BLaER1 treated with 17β-estradiol and CSF1 and Interleukin-3, amounts not matched to agents 10 nM and 100 nM (cell line): ENCODE data around the gene KRTAP1-1.
"Not testable (repeated sequence)": the region's sequence is repeated elsewhere in the genome, so short reads cannot be mapped to it uniquely, and the experiment has no call there.

Source experiments
- H3K27ac ChIP-seq, 11 experiments: shearing (Covaris generic); formaldehyde crosslinking; 2 replicates each; pipeline ENCODE4 v1.8.1; 2022
- H3K27me3 ChIP-seq, 11 experiments: shearing (Covaris generic); formaldehyde crosslinking; 2 replicates each; pipeline ENCODE4 v1.8.1; 2022
- H3K36me3 ChIP-seq, 11 experiments: shearing (Covaris generic); formaldehyde crosslinking; 2 replicates each; pipeline ENCODE4 v1.8.1; 2022
- H3K4me1 ChIP-seq, 10 experiments: shearing (Covaris generic); formaldehyde crosslinking; 2 replicates each; pipeline ENCODE4 v1.8.1; 2022
- H3K4me2 ChIP-seq, 11 experiments: shearing (Covaris generic); formaldehyde crosslinking; 2 replicates each; pipeline ENCODE4 v1.8.1; 2022
- H3K4me3 ChIP-seq, 10 experiments: shearing (Covaris generic); formaldehyde crosslinking; 2 replicates each; pipeline ENCODE4 v1.8.1; 2022
- H3K9ac ChIP-seq, 11 experiments: shearing (Covaris generic); formaldehyde crosslinking; 2 replicates each; pipeline ENCODE4 v1.8.1; 2022
- H3K9me3 ChIP-seq, 11 experiments: shearing (Covaris generic); formaldehyde crosslinking; replicated peaks in 1 of 11; 2 replicates each; pipeline ENCODE4 v1.8.1; 2022
- H4K20me1 ChIP-seq, 11 experiments: shearing (Covaris generic); formaldehyde crosslinking; 2 replicates each; pipeline ENCODE4 v1.8.1; 2022
- Cebpa-rat ChIP-seq, 11 experiments: shearing (Covaris generic); IDR thresholded peaks; 2 replicates each; pipeline ENCODE4 v1.8.1; 2022

KRTAP1-1 gene

GRCh38 chr17:41067281-41067680 lies 26.0 kb upstream of the KRTAP1-1 start:
- no peak for TF ChIP-seq Cebpa-rat (IDR thresholded peaks at IDR 0.05)
- Histone ChIP-seq H3K4me2 (no peak overlapping the region), H3K4me3 (no peak overlapping the region), H4K20me1 (no peaks in the 10 kb centered on the region), H3K4me1 (no peaks in the 10 kb centered on the region), H3K27ac (no peak overlapping the region), H3K9ac (no peak overlapping the region), H3K9me3 (no peaks in the 10 kb centered on the region), H3K36me3 (no peaks in the 10 kb centered on the region), H3K27me3 (no peaks in the 10 kb centered on the region)

DNA sequence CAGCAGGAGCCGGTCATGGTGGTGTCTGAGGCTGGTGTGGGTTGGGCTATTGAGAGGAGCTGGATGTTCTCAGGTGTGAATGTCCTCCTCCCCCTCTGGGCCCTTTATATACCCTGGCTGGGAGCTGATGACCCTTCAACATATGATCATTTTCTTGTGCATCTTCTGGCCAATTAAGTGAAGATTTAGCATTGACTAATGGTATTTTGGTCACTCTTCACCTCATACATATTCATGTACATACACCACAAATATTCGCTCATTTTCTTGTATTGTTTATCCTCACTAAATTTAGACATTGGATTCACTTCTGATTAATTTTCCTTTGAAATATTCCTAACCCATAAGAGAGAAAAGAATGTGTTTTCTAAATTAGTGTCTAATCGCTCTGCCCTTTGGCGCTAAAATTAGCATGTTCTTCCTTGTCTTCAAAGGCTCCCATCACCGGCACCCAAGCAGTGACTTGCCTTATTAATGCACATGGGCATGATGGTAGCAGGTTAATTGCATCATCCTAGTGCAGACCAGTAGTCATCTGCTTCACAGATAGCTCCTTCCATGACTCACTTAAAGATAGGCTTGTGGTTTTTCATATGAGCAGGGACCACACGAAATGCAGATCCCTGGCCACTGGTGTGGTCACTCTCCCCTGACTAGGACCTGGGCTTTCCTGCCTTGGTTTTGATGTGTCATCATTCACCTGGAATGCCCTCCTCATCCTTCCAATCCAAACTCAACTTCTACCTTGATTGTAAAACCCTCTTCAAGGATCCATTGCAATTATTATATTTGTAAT lies 24.8 kb upstream of the KRTAP1-1 start, which contains the start of gene KRTAP2-4:
Gene KRTAP2-4, minus strand, starts transcription at position 51 of the 796 bp plus-strand sequence. Its CDS starts 34 bp downstream, at position 17.
- Histone ChIP-seq H3K4me3 (no peak within 1 kb of the TSS), H3K36me3 (no peaks in the 10 kb centered on the region), H3K9ac (no peak within 1 kb of the TSS), H3K27me3 (no peaks in the 10 kb centered on the region), H4K20me1 (no peaks in the 10 kb centered on the region), H3K4me2 (no peak within 1 kb of the TSS), H3K9me3 (no peaks in the 10 kb centered on the region), H3K27ac (no peak within 1 kb of the TSS), H3K4me1 (no peaks in the 10 kb centered on the region)
- TF ChIP-seq Cebpa-rat (IDR thresholded peaks at IDR 0.05) = peak in 1 of 11 experiments; percentile 21; a peak in 1 of 22 replicates

- not testable (repeated sequence) for H3K4me2 ChIP-seq, H3K4me1 ChIP-seq, H4K20me1 ChIP-seq, H3K27me3 ChIP-seq, H3K9me3 ChIP-seq, H3K27ac ChIP-seq, H3K4me3 ChIP-seq, H3K9ac ChIP-seq, H3K36me3 ChIP-seq
These were observed 23.9 kb upstream of the KRTAP1-1 start for GRCh38 chr17:41065016-41065689.

DNA sequence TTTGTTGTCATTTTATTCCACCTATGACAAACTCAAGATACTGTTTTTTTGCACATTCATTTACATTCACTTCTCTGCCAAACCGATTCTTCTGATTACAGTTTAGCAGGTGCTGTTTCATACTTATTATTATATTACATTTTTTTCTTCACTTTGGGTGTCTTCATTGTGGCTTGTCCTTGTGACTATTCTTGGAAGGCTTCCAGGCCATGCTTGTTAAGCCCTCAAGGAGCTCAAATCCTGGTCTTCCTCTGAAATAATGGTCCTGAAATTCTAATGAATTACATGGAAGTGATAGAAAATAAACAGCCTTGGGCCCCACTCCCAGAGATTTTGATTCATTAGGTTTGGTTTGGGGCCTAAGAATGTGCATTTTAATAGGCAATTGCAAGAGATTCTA lies 23.1 kb upstream of the KRTAP1-1 start:
- H3K9ac ChIP-seq = no peak overlapping the region
- no peak overlapping the region for H3K4me3 ChIP-seq
- no peaks in the 10 kb centered on the region for H3K36me3 ChIP-seq
- H3K4me1 ChIP-seq = no peaks in the 10 kb centered on the region
- no peak overlapping the region for H3K27ac ChIP-seq
- no peaks in the 10 kb centered on the region for H3K27me3 ChIP-seq
- H3K9me3 ChIP-seq = no peaks in the 10 kb centered on the region
- no peaks in the 10 kb centered on the region for H4K20me1 ChIP-seq
- TF ChIP-seq Cebpa-rat (IDR thresholded peaks at IDR 0.05) = no peak
- no peak overlapping the region for H3K4me2 ChIP-seq

DNA sequence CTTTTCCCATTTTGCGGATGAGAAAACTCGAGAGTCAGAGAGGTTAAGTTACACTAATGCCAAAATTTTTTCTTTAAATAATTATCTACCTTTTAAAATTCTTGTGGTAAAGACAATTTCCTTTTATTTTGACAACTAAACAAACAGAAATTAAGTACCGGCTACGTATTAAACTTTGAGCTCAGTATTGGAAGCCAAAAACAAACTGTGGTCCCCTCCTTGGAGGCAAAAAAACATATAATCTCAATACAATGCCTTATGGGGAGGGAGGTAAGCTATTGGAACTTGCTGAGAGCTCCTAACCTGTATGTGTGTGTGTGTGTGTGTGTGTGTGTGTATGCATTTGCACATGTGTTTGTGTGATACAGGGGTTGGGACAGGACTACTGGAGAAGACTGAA lies 22.2 kb upstream of the KRTAP1-1 start:
- Histone ChIP-seq H3K27ac (no peak overlapping the region), H3K36me3 (no peaks in the 10 kb centered on the region), H3K27me3 (no peaks in the 10 kb centered on the region), H3K9ac (no peak overlapping the region), H3K4me1 (no peaks in the 10 kb centered on the region), H3K4me2 (no peak overlapping the region), H4K20me1 (no peaks in the 10 kb centered on the region), H3K9me3 (no peaks in the 10 kb centered on the region), H3K4me3 (no peak overlapping the region)
- TF ChIP-seq Cebpa-rat (IDR thresholded peaks at IDR 0.05) = no peak

GRCh38 chr17:41061964-41062363 lies 20.7 kb upstream of the KRTAP1-1 start:
- no peak overlapping the region for H3K9ac ChIP-seq
- H3K4me1 ChIP-seq = no peaks in the 10 kb centered on the region
- no peak for TF ChIP-seq Cebpa-rat (IDR thresholded peaks at IDR 0.05)
- no peak overlapping the region for H3K27ac ChIP-seq
- H3K36me3 ChIP-seq = no peaks in the 10 kb centered on the region
- peaks cover 0 to 7% (median 0%) of the 10 kb centered on the region in 11 experiments; a peak in 1 of 22 replicates for H3K9me3 ChIP-seq
- H3K4me2 ChIP-seq = no peak overlapping the region
- H4K20me1 ChIP-seq = no peaks in the 10 kb centered on the region
- no peaks in the 10 kb centered on the region for H3K27me3 ChIP-seq
- no peak overlapping the region for H3K4me3 ChIP-seq

DNA sequence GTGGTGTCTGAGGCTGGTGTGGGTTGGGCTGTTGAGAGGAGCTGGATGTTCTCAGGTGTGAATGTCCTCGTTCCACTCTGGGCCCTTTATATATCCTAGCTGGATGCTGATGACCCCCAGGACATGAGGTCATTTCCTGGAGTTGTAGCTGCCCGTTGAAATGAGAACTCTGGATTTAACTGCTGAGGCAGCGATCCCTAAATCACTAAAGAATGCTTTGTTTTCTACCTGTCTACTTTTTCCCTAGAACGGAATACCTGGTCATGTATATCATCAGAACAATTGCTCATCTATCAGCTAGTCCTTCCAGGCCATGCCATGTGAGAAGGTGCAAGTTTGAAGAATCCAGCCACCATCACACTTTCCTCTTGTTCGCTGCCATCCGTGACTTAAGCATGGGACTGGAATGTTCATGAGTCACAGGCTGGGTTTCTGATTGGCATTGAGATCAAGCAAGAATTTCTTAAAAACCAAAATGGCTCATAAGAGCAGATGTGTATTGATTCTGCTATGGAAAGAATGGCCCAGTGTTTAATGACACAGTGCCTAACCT lies 18.9 kb upstream of the KRTAP1-1 start, which contains the start of gene KRTAP2-3:
Gene KRTAP2-3, minus strand, starts transcription at position 63 of the 553 bp plus-strand sequence. CDS start 64 bp downstream, outside the sequence.
- Histone ChIP-seq H3K4me2 (no peak within 1 kb of the TSS), H3K9me3 (peaks cover 0 to 8% (median 0%) of the 10 kb centered on the region in 11 experiments; a peak in 1 of 22 replicates), H3K27ac (no peak within 1 kb of the TSS), H3K4me1 (no peaks in the 10 kb centered on the region), H4K20me1 (no peaks in the 10 kb centered on the region), H3K9ac (no peak within 1 kb of the TSS), H3K4me3 (no peak within 1 kb of the TSS), H3K36me3 (no peaks in the 10 kb centered on the region), H3K27me3 (no peaks in the 10 kb centered on the region)
- TF ChIP-seq Cebpa-rat (IDR thresholded peaks at IDR 0.05) = no peak

DNA sequence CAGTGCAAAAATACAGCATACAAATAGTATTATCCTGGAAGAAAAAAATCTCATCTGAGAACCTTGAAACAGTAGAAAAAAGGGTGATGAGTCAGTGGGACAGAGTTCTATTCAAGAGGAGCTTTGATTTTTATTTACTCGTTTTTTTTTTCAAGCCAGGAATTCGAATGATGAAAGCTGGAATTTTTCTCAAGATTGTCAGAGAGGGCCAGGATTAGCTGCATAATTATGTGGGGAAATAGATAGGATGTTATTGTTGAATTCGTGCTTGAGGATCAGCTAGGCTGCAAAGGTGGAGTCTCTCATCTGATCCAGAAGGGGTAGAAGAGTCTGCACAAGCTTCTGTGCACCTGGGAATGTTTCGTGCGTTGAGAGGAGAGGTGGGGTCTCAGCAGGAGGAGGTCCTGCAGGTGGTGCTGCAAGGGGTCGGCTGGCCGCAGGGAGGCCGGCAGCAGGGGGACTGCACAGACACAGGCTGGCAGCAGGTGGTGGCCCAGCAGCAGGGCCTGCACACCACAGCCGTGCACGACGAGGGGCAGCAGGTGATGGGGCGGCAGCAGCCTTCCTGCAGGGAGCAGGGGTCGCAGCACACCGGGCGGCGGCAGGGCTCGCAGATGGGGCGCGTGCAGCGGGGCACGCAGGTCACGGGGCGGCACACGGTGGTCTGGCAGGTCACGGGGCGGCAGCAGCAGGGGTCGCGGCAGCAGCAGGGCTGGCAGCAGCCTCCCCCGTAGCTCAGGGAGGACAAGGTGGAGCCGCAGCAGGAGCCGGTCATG lies 18.2 kb upstream of the KRTAP1-1 start:
- H3K4me2 ChIP-seq, H4K20me1 ChIP-seq, H3K27me3 ChIP-seq, H3K9me3 ChIP-seq, H3K4me1 ChIP-seq, H3K36me3 ChIP-seq, H3K4me3 ChIP-seq, H3K27ac ChIP-seq, H3K9ac ChIP-seq: not testable (repeated sequence)

DNA sequence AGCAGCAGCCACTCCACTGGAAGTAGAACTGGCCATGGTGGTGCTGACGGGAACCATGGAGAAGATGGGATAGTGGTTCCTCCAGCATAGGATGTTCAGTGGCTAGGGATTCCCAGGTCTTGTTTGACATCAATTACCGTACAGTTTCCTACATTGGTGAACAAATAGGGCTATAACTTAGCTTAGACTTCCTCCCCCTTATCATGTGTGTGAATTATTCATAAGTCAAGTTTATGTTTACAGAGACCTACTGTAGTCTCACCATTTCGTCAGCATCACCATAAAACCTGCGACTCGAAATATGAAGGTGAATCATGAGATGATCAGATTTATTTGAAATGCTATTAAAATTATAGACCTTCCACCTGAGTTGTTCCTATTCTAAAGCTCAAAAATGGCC lies 17.5 kb upstream of the KRTAP1-1 start:
- no peaks in the 10 kb centered on the region for H3K27me3 ChIP-seq
- no peak overlapping the region for H3K4me3 ChIP-seq
- H3K9ac ChIP-seq = no peak overlapping the region
- H3K4me1 ChIP-seq = no peaks in the 10 kb centered on the region
- H3K27ac ChIP-seq = no peak overlapping the region
- peaks cover 0 to 8% (median 0%) of the 10 kb centered on the region in 11 experiments; a peak in 2 of 22 replicates for H3K9me3 ChIP-seq
- H3K36me3 ChIP-seq = no peaks in the 10 kb centered on the region
- TF ChIP-seq Cebpa-rat (IDR thresholded peaks at IDR 0.05) = no peak
- no peaks in the 10 kb centered on the region for H4K20me1 ChIP-seq
- no peak overlapping the region for H3K4me2 ChIP-seq
